Tibial nerve (tissue), 3 donors: ENCODE data around the gene SCRN1.

ENCODE experiments used
- CTCF ChIP-seq, 5 experiments: fragments of 200-600 bp in 3 of 5; fragments of 450-650 bp in 2 of 5; sonication (generic) in 3 of 5; IDR thresholded peaks; one replicate each; pipeline ENCODE4 v1.5.1; 2016 to 2019; ENCODE audit warnings: antibody characterized with exemption in 5 of 5, mild to moderate bottlenecking in 3 of 5, moderate library complexity in 2 of 5
- POLR2A ChIP-seq, 2 donors: fragments of 450-650 bp; IDR thresholded peaks; one replicate each; pipeline ENCODE4 v1.6.1; 2017; ENCODE audit warnings: antibody characterized with exemption in 2 of 2, mild to moderate bottlenecking in 2 of 2, moderate library complexity in 2 of 2

- TF ChIP-seq CTCF (IDR thresholded peaks at IDR 0.05) = no peak
- no peak for TF ChIP-seq POLR2A (IDR thresholded peaks at IDR 0.05)
Observed at GRCh38 chr7:29886827-29887226, 102.8 kb downstream of the SCRN1 start.
